ENCODE data around the gene RGS4. TPM values are rescaled to one million over a fixed set of nuclear protein-coding genes. Genes with fewer than 3 reads are reported as not detected.

Gene RGS4
- polyA plus RNA-seq (2012; ENCODE audit: insufficient read depth, insufficient read length, low read depth): 285 TPM

DNA sequence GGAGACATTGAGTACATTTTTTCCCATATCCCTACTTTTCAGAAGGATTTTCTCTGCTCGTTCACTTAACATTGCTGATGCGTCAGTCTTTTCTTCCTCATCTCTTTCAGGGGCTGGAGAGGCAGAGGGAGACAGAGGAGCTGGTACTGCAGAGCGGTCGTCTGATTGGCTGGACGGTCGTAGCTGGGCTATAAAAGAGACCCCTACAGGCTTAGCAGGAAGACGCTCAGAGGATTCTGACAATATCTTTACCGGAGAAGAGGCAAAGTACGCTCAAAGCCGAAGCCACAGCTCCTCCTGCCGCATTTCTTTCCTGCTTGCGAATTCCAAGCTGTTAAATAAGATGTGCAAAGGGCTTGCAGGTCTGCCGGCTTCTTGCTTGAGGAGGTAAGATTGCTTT, at the start of gene RGS4:
RGS4 (plus strand) TSS at position 220 of the 400 bp plus-strand sequence; CDS start at position 344, 124 bp downstream.
- Histone ChIP-seq H3K9me3 (no peaks in the 10 kb centered on the region), H3K36me3 (peaks cover 44% of the 10 kb centered on the region), H3K27me3 (no peaks in the 10 kb centered on the region), H3K4me3 (ENCODE audit: low read depth, low read length) (peak within 1 kb of the TSS; percentile 81), H3K4me1 (peaks cover 8% of the 10 kb centered on the region)
- peak; percentile 90 for DNase-seq
- TF ChIP-seq, protein P1, sequence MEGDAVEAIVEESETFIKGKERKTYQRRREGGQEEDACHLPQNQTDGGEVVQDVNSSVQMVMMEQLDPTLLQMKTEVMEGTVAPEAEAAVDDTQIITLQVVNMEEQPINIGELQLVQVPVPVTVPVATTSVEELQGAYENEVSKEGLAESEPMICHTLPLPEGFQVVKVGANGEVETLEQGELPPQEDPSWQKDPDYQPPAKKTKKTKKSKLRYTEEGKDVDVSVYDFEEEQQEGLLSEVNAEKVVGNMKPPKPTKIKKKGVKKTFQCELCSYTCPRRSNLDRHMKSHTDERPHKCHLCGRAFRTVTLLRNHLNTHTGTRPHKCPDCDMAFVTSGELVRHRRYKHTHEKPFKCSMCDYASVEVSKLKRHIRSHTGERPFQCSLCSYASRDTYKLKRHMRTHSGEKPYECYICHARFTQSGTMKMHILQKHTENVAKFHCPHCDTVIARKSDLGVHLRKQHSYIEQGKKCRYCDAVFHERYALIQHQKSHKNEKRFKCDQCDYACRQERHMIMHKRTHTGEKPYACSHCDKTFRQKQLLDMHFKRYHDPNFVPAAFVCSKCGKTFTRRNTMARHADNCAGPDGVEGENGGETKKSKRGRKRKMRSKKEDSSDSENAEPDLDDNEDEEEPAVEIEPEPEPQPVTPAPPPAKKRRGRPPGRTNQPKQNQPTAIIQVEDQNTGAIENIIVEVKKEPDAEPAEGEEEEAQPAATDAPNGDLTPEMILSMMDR (IDR thresholded peaks at IDR 0.05; ENCODE audit: low read depth, low read length): peak; percentile 75

DNA sequence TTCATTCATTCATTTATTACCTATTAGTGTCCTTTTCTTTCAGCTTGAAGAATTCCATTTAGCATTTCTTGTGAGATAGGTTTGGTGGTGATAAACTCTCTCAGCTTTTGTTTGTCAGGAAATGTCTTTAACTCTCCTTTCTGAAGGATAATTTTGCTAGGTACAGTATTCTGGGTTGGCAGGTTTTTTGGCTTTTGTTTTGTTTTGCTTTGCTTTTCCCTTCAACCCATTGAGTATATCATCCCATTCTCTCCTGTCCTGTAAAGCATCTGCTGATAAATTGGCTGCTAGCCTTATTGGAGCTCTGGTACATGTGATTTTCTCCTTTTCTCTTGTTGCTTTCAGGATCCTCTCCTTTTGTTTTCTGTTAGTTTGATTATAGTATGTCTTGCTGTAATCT, 47.0 kb upstream of the RGS4 start:
- TF ChIP-seq, protein P1 (IDR thresholded peaks at IDR 0.05; ENCODE audit: low read depth, low read length): no peak
- H3K27me3 ChIP-seq: no peaks in the 10 kb centered on the region
- H3K4me1 ChIP-seq: no peaks in the 10 kb centered on the region
- no peak overlapping the region for H3K4me3 ChIP-seq (ENCODE audit: low read depth, low read length)
- H3K36me3 ChIP-seq: no peaks in the 10 kb centered on the region
- no peak for DNase-seq
- H3K9me3 ChIP-seq: peaks cover 3% of the 10 kb centered on the region; the same call in 1 of the 2 replicates

DNA sequence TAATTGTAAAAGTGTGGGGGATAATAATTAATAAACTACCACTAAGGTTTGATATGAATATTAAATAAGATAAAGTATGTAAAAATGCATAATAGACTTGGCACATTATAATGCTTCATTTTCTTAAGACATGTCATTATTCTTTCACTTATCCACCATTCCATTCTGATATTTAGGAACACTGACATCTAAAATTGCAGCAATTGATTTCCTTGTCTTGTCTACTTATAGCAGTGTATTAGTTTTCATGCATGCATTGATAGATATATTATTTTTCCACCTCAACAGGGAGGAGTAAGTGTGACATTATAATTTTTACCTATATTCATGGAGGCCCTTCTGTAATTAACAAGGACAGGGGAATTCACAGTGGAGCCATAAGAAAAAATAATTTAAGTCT, 41.6 kb upstream of the RGS4 start:
- no peak for DNase-seq
- no peak overlapping the region for H3K4me3 ChIP-seq (ENCODE audit: low read depth, low read length)
- TF ChIP-seq, protein P1 (IDR thresholded peaks at IDR 0.05; ENCODE audit: low read depth, low read length): no peak

GRCh38 chr1:163029901-163030300, 39.3 kb upstream of the RGS4 start:
- Histone ChIP-seq H3K9me3 (no peaks in the 10 kb centered on the region; the same call in 1 of the 2 replicates), H3K27me3 (no peaks in the 10 kb centered on the region), H3K36me3 (no peaks in the 10 kb centered on the region; the same call in 1 of the 2 replicates), H3K4me1 (peaks cover 22% of the 10 kb centered on the region), H3K4me3 (ENCODE audit: low read depth, low read length) (no peak overlapping the region)
- TF ChIP-seq, protein P1 (IDR thresholded peaks at IDR 0.05; ENCODE audit: low read depth, low read length): no peak
- no peak for DNase-seq

More for the DNA sequence above, 41.6 kb upstream of the RGS4 start:
- H3K9me3 ChIP-seq: no peaks in the 10 kb centered on the region; the same call in 1 of the 2 replicates
- H3K4me1 ChIP-seq: peaks cover 10% of the 10 kb centered on the region
- H3K27me3 ChIP-seq: no peaks in the 10 kb centered on the region
- H3K36me3 ChIP-seq: no peaks in the 10 kb centered on the region

DNA sequence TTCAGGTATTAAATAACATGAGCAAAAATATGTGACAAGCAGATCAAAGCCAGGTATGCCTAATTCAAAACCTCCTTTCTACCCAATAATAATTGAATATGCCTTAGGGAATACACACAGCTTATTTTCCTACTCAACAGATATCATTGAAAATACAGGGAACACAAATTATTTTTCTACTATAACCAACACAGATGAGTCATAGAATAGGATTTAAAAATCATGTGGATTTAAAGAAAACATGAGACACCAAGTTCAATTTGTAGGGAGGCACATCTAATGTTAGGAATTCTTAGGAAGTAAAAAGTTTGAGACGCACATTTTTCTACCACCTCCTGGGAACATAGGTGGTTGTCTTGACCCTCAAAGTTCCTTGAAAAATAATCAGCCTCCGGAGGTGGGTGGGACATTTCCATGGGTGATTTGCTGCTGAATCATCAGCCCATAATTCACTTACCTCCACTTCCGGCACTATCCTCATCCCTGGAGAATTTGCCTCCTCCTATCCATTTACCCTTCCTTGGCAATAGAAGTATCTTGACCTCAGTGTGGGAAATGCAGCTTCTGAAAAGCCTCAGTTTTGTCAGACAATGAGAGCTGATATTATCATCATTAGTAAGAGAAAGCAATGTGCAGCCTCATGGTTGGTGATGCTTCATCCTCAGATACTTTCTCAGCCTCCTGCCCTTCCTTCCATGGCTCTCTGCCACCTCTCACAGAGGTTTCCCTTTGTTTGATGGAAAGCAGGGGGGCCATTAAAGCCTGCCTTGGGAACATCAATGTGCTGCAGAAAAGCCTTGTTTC, 33.5 kb upstream of the RGS4 start:
- TF ChIP-seq, protein P1 (IDR thresholded peaks at IDR 0.05; ENCODE audit: low read depth, low read length): no peak
- DNase-seq: peak; percentile 91
- no peak overlapping the region for H3K4me3 ChIP-seq (ENCODE audit: low read depth, low read length)
- no peaks in the 10 kb centered on the region; the same call in 1 of the 2 replicates for H3K9me3 ChIP-seq
- H3K27me3 ChIP-seq: no peaks in the 10 kb centered on the region
- H3K4me1 ChIP-seq: peaks cover 37% of the 10 kb centered on the region
- H3K36me3 ChIP-seq: no peaks in the 10 kb centered on the region; the same call in 1 of the 2 replicates

DNA sequence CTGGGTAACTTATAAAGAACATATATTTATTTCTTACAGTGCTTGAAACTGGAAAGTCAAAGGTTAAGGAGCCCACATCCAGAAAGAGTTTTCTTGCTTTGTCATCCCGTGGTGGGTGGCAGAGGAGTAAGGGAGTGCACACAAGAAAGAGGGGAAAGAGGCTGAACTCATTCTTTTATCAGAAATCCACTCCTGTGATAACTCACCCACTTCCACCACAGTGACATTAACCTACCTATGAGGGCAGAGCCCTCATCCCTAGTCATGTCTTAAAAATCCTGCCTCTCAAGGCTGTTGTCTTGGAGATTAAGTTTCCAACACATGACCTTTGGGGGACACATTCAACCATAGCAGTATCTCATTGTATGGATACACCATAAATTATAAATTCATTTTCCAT, 32.5 kb upstream of the RGS4 start:
- Histone ChIP-seq H3K36me3 (no peaks in the 10 kb centered on the region; the same call in 1 of the 2 replicates), H3K9me3 (no peaks in the 10 kb centered on the region; the same call in 1 of the 2 replicates), H3K27me3 (no peaks in the 10 kb centered on the region), H3K4me3 (ENCODE audit: low read depth, low read length) (no peak overlapping the region), H3K4me1 (peaks cover 35% of the 10 kb centered on the region)
- no peak for DNase-seq
- TF ChIP-seq, protein P1 (IDR thresholded peaks at IDR 0.05; ENCODE audit: low read depth, low read length): no peak

Data from BE2C (cell line).